ENCODE data around the gene PLEKHA1.

GRCh38 chr10:122387572-122387971, 13.1 kb downstream of the PLEKHA1 start:
- TF ChIP-seq GABPA (IDR thresholded peaks at IDR 0.05; ENCODE audit: low read depth) (no peak), SIN3A (IDR thresholded peaks at IDR 0.05; ENCODE audit: borderline replicate concordance, low read depth, low read length) (no peak), TEAD4 (IDR thresholded peaks at IDR 0.05; ENCODE audit: borderline replicate concordance, insufficient read depth) (no peak), CTCF (IDR thresholded peaks at IDR 0.05) (no peak), JUND (IDR thresholded peaks at IDR 0.05) (no peak), RAD21 (IDR thresholded peaks at IDR 0.05; ENCODE audit: low read length) (no peak), RFX5 (IDR thresholded peaks at IDR 0.05; ENCODE audit: low read length) (no peak), PBX3 (IDR thresholded peaks at IDR 0.05) (no peak), TAF1 (IDR thresholded peaks at IDR 0.05; ENCODE audit: borderline replicate concordance, low read depth, low read length) (no peak), POLR2AphosphoS5 (IDR thresholded peaks at IDR 0.05; ENCODE audit: low read depth, low read length) (no peak), CHD2 (IDR thresholded peaks at IDR 0.05; ENCODE audit: low read length, partially characterized antibody) (no peak), REST (IDR thresholded peaks at IDR 0.05; ENCODE audit: low read depth, low read length) (no peak), MXI1 (IDR thresholded peaks at IDR 0.05; ENCODE audit: low read depth, low read length) (no peak)
